GM21423 (cell line): ENCODE data around the gene CAMK2N2.
A peak's percentile ranks its signal among the peaks of the same experiment; 100 is the strongest.

Experiments used
- ATAC-seq: cut with Tn5 transposase; IDR thresholded peaks from one replicate; pipeline ENCODE4 v1.9.1; 2021; ENCODE audit warnings: mild to moderate bottlenecking, moderate library complexity; ENCODE audit not compliant: unreplicated experiment

Gene CAMK2N2

GRCh38 chr3:184261270-184261853 lies at the start of gene CAMK2N2:
Gene CAMK2N2, minus strand, starts transcription at chr3:184261553. Its CDS starts 268 bp downstream, at chr3:184261285.
- ATAC-seq: no peak

- no peak for ATAC-seq
Measured at GRCh38 chr3:184308744-184309143, 47.4 kb upstream of the CAMK2N2 start.

- no peak for ATAC-seq
Measured at GRCh38 chr3:184307915-184308314, 46.6 kb upstream of the CAMK2N2 start.

GRCh38 chr3:184306341-184306972 lies 45.1 kb upstream of the CAMK2N2 start:
- ATAC-seq: no peak

- ATAC-seq: no peak
Measured at GRCh38 chr3:184305577-184305976, 44.2 kb upstream of the CAMK2N2 start.

- no peak for ATAC-seq
Measured at GRCh38 chr3:184300378-184300720, 39.0 kb upstream of the CAMK2N2 start.

- no peak for ATAC-seq
Measured at GRCh38 chr3:184299488-184300377, 38.4 kb upstream of the CAMK2N2 start.

GRCh38 chr3:184298759-184299487 lies 37.6 kb upstream of the CAMK2N2 start, which contains the start of gene PSMD2:
Gene PSMD2, plus strand, starts transcription at chr3:184299241. Its CDS starts 26 bp downstream, at chr3:184299267.
- ATAC-seq: peak; percentile 93

- ATAC-seq: no peak
Measured at GRCh38 chr3:184296616-184297015, 35.3 kb upstream of the CAMK2N2 start.

- no peak for ATAC-seq
Measured at GRCh38 chr3:184295771-184296170, 34.4 kb upstream of the CAMK2N2 start.

GRCh38 chr3:184291738-184292445 lies 30.5 kb upstream of the CAMK2N2 start:
- ATAC-seq: no peak

- ATAC-seq: no peak
Measured at GRCh38 chr3:184291044-184291737, 29.8 kb upstream of the CAMK2N2 start.

- ATAC-seq: no peak
Measured at GRCh38 chr3:184290331-184290730, 29.0 kb upstream of the CAMK2N2 start.

- no peak for ATAC-seq
Measured at GRCh38 chr3:184289426-184289938, 28.1 kb upstream of the CAMK2N2 start.

- no peak for ATAC-seq
Measured at GRCh38 chr3:184284696-184285095, 23.3 kb upstream of the CAMK2N2 start.

- no peak for ATAC-seq
Measured at GRCh38 chr3:184283681-184284080, 22.3 kb upstream of the CAMK2N2 start.

GRCh38 chr3:184282941-184283340 lies 21.6 kb upstream of the CAMK2N2 start:
- no peak for ATAC-seq

- no peak for ATAC-seq
Measured at GRCh38 chr3:184277366-184277765, 16.0 kb upstream of the CAMK2N2 start.
